ENCODE data around the gene PLA2G5.
A peak's percentile ranks its signal among the peaks of the same experiment; 100 is the strongest.

Gene PLA2G5

GRCh38 chr1:20090119-20090518 lies 20.1 kb downstream of the PLA2G5 start:
- no peak for DNase-seq (ENCODE audit: low read depth in 2 of 2)

DNA sequence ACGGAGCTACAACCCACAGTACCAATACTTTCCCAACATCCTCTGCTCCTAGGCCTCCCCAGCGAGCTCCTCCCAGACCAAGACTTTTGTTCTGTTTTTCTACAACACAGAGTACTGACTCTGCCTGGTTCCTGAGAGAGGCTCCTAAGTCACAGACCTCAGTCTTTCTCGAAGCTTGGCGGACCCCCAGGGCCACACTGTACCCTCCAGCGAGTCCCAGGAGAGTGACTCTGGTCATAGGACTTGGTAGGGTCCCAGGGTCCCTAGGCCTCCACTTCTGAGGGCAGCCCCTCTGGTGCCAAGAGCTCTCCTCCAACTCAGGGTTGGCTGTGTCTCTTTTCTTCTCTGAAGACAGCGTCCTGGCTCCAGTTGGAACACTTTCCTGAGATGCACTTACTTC lies 20.6 kb downstream of the PLA2G5 start:
- no peak for DNase-seq (ENCODE audit: low read depth in 2 of 2)

GRCh38 chr1:20093303-20093702 lies 23.3 kb downstream of the PLA2G5 start:
- DNase-seq (ENCODE audit: low read depth in 2 of 2): no peak

GRCh38 chr1:20093940-20094391 lies 24.0 kb downstream of the PLA2G5 start:
- no peak for DNase-seq (ENCODE audit: low read depth in 2 of 2)

- no peak for DNase-seq (ENCODE audit: low read depth in 2 of 2)
Observed at GRCh38 chr1:20095564-20096434, 25.8 kb downstream of the PLA2G5 start.

DNA sequence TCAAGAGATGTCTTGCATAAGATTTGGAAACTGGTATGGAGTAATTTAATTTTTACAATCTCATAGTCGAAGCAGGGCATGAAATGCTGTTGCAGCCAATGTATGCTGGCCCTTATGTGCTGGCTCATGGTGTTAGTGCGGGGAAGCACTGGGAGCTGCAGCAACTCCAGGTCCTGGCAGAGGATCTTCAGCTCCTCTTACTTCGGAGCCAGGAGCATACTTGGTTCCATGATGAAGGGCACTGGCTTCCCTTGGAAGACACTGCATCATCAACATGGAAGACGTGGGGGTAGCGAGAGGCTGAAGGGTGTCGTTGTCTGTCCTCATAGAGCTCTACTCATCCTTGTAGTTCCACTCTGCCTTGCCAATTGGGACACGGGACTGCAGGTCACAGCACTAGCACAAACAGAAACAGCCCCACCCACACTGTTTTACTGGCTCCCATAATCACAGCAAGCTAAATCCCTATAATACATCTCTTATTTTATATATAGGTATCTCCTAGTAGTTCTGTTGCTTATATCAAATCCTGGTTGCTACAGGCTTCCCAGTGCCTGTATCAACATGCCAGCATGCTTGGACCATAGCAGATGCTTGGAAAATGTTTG lies 26.9 kb downstream of the PLA2G5 start:
- no peak for DNase-seq (ENCODE audit: low read depth in 2 of 2)

DNA sequence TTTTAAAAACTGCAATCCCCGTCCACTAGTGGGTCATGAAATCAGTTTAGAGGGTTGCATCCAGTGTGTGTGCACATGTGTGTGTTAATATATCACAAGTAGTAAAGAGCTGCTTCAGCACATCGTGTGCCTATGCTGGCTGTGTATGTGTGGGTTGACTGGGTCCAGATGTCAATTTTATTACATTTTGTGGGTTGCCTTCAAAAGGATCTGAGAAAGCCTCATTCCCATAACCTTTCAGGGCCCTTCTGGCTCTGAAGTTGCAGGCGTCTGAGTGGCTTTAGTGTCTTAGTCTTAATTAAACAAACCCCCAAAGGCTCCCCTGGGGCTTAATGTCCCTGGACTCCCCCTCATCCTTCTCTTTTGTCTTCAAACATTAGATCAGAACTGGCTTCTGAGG lies 29.5 kb downstream of the PLA2G5 start:
- no peak for DNase-seq (ENCODE audit: low read depth in 2 of 2)

DNA sequence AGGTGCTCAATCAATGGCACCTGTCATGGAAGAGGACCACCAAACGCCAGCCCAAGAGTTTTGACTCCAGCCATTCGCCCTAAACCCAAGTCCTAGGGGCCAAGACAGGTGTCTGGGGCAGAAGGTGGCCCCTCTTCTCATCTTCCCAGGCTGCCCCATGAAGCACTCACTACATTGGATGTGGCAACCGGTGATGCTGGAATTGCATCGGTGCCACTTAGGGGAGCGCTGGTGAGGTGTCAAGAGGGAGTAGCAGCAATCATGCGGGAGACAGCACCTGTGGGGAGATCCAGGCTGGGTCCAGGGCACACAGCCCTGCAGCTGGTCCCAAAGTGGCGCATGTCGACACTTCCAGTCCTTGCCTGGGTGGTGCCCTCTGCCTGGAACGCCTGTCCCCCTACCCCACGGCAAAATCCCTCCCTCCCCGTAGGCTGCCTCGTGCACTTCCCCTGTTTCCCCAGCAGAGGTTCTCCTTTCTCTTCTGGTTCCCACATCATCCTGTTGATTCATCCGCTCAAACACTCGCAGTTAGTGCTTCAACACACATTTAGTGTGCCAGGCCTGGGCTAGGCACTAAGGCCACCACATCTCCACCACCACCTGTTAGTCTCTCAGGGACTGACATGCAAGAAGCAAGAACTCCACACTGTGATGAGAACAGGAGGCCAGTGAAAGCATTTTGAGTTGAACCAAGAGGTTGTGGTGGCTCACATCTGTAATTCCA lies 30.8 kb downstream of the PLA2G5 start:
- peak in 1 of 2 experiments; percentile 6 for DNase-seq (ENCODE audit: low read depth in 2 of 2)

DNA sequence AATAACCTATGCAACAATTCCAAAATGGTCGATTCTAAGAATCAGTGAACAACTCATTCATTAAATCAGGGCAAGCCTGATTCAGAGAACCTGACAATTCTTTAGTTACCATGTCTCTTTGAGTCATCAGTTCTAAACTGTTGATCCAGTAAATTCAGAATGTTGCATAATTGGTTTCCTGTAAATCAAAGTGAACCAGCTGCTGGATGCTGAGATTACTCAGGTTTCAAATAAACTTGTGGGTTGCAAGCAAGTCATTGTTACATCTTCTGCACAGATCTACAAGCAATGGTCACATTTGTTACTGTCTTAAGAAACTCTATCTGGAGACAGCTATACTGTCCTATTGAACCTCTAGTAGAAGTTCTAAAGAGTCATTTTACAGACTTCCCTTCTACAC lies 32.9 kb downstream of the PLA2G5 start:
- DNase-seq (ENCODE audit: low read depth in 2 of 2): no peak

- no peak for DNase-seq (ENCODE audit: low read depth in 2 of 2)
Observed at GRCh38 chr1:20105856-20106255, 35.9 kb downstream of the PLA2G5 start.

DNA sequence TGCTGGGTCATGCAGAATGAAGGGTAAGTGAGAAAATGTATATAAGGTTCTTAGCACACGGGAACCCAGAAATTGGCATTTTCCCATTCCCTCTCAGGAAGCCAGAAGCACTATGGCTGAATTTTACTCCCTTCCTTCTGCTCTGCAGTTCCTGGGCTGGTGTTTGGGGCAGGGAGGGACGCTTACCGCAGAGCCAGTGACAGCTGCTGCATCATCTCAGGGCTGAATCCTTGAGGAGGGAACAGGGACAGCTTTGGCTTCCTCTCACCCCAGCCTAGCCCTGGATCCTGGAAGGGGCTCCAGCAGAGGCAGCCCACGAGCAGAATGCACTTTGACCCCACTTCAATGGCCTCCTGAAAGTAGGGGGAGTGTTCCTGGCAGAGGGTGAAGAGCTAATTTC lies 37.4 kb downstream of the PLA2G5 start:
- DNase-seq (ENCODE audit: low read depth in 2 of 2): no peak

DNA sequence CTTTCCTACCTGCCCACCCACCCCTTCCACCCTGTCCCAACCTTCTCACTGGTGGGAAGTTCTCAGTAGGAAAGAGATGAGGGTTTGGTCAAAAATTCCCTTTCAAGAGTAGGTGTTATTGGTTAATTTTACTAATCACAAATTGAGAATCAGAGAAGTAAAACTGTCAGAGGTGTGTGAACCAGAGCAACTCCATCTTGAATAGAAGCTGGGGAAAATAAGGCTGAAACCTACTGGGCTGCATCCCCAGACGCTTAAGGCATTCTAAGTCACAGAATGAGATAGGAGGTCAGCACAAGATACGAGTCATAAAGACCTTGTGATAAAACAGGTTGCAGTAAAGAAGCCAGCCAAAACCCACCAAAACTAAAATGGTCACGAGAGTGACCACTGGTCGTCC lies 37.8 kb downstream of the PLA2G5 start:
- no peak for DNase-seq (ENCODE audit: low read depth in 2 of 2)

DNA sequence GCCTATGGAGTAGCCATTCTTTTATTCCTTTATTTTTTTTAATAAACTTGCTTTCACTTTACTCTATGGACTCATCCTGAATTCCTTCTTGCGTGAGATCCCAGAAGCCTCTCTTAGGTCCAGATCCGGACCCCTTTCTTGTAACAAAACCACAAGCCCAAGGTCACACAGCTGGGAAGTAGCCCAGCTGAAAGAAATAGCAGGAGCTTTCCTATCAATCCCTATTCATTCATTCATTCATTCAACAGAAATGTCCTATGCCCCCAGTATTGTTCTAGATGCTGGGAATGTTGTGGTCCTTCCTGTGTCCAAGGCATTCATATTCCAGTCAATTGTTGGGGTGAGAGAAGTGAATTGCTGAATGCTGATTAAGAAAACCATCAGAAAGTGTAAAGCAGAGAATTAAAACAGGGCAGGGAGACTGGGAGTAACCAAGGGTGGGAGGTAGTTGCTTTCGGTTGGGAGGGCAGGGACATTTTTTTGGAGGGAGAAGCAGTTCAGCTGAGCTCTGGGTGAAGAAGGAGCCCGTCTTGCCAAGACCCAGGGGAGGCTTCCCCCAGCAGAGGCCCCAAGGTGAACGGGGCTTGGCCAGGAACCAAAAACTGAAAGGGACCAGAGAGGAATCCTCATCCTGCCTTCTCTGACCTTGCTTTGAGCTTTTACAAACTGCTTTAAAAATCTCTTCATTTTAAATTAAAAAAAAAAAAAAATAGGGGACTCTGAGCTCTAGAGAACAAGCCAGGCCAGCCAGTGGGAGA lies 38.6 kb downstream of the PLA2G5 start:
- DNase-seq (ENCODE audit: low read depth in 2 of 2): no peak

DNA sequence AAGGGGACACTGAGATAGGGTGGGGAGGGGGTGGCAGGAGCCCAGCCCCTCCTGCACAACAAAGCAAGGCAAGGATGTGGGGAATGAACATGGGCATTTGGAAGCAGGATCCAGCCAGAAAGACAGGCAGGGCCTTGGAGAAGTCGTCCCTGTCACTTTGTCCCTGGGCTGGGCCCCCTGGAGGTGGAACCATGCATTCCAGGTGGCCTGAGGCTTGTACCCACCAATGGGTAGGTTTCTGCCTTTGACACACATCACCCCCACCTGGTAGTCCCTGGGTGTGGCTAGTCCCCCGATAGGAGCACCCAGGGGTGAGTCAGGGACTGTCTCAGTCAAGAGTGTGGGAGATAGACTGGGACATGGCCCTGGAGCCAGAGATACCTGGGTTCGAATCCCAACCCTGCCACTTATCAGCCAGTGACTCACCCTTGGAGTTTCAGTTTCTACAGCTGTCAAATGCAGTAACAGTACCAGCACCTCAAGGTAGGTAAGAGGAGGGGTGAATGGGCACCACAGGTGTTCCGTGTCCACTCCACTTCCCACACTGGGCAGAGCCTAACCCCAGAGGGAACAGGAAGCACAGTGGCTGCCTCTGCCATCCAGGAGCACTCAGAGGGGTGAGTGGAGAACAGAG lies 39.3 kb downstream of the PLA2G5 start:
- no peak for DNase-seq (ENCODE audit: low read depth in 2 of 2)

DNA sequence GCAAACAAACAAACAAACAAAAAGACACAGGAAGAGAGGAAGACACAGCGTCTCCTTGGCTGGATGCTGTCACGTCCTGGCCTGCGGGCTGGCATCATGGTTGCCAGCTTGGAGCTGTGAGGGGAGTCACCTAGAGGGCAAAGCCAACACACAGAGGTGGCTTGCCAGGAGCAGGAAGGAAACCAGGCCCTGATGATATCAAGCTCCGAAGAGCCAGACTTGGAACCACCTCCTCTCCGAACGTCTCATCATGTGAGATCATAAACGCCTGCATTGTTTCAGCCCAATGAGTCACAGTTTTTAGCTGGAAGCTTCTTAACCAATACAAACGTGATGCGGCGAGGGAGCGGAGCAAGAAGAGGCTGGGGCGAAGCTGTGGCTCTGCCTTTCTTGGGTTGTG lies 40.7 kb downstream of the PLA2G5 start:
- no peak for DNase-seq (ENCODE audit: low read depth in 2 of 2)

DNA sequence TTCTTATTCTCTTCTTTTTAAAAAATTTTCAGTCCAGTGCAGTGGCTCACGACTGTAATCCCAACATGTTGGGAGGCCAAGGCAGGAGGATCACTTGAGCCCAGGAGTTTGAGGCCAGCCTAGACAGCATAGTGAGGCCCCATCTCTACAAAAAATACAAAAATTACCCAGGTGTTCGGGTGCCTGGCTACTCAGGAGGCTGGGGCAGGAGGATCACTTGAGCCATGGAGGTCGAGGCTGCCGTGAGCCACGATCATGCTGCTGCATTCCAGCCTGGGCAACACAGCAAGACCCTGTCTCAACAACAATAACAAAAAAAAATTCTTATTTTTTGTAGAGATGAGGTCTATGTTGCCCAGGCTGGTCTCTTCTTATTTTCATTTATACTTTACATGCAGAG lies 41.5 kb downstream of the PLA2G5 start:
- no peak for DNase-seq (ENCODE audit: low read depth in 2 of 2)

DNA sequence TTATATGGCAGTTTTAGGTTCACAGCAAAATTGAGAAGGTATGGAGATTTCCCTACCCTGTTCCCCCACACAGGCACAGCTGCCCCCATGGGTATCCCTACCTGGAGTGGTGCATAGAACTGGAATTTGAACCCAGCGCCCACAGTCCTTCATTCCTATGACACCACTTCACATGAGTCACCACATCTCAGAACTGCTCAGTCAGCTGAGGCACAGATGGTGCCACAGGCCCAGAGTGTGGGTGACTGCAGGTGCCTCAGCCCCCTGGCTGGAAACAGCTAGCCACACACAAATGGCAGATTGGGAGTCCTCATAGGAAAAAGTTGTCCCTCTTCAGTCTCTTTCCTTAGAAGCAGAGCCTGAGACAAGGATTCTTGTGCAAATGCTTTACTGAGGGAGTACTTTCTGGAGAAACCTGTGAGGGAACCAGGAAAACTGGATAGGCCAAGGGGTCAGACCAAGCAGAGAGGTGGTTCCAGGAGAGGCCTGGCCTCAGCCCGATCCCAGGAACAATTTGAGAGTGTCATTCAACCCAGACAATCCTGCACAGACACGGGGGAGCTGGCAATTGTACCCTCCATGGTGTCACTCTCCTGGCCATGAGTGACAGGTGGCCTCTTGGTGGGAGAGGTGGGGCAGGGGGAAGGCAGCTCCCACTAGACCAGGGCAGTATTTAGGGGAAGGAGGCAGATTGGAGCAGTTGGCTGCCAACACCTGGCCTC lies 42.4 kb downstream of the PLA2G5 start:
- no peak for DNase-seq (ENCODE audit: low read depth in 2 of 2)

- DNase-seq (ENCODE audit: low read depth in 2 of 2): no peak
Observed at GRCh38 chr1:20114021-20114648, 44.1 kb downstream of the PLA2G5 start.

DNA sequence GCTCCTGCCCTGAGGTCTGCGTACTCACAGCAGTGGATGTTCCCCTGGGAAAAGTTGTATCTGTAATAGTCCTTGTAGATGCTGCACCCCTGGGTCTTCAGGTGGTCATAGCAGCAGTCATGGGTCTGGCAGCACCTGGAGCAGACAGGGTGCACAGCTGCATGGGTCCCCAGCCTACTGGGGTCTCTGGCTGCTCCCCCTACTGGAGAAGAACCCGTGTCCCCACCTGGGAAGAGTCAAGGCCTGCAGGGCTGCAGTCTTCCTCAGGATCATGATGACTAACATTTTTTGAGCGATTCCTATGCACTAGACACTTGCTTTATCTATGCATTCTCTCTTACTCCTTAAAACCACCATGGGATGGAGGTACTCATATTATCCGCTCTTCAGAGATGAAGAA lies 45.5 kb downstream of the PLA2G5 start:
- DNase-seq (ENCODE audit: low read depth in 2 of 2): no peak

DNA sequence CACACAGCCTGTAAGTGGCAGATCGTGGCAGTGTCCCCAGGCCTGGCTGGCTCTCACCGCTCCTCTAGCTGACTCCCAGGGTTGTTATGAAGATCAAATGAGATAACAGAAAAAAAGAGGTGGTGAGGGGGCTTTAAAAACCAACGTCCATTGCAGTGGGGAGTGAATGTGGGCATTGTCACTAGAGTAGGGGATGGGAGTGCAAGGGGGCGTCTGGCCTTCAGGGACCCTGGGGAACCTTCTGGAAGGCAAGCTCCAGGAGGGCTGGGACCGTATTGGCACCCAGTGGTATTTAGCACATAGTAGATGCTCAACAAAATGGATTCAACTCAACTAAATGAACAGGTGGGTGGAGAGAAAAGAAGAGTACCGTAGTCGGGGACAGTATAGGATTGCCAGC lies 45.9 kb downstream of the PLA2G5 start:
- no peak for DNase-seq (ENCODE audit: low read depth in 2 of 2)

Data from stimulated activated CD4-positive, alpha-beta T cell treated with anti-CD3 and anti-CD28 coated beads, Interleukin-12 subunit alpha, Interleukin-12 subunit beta, amount 100 ng/mL, for 24 hours (primary cell).